Epidermal melanocyte (primary cell): Measurements from ENCODE around the gene BCR.
"Not testable (repeated sequence)": the region's sequence is repeated elsewhere in the genome, so short reads cannot be mapped to it uniquely, and the experiment has no call there.

Source experiments
- DNase-seq: peaks from one replicate; pipeline ENCODE4 v3.0.0; 2011; ENCODE audit warnings: low spot score; ENCODE audit not compliant: insufficient read length

The BCR gene

GRCh38 chr22:23310443-23311097 lies 130.3 kb downstream of the BCR start:
- DNase-seq, result not testable (repeated sequence)

DNA sequence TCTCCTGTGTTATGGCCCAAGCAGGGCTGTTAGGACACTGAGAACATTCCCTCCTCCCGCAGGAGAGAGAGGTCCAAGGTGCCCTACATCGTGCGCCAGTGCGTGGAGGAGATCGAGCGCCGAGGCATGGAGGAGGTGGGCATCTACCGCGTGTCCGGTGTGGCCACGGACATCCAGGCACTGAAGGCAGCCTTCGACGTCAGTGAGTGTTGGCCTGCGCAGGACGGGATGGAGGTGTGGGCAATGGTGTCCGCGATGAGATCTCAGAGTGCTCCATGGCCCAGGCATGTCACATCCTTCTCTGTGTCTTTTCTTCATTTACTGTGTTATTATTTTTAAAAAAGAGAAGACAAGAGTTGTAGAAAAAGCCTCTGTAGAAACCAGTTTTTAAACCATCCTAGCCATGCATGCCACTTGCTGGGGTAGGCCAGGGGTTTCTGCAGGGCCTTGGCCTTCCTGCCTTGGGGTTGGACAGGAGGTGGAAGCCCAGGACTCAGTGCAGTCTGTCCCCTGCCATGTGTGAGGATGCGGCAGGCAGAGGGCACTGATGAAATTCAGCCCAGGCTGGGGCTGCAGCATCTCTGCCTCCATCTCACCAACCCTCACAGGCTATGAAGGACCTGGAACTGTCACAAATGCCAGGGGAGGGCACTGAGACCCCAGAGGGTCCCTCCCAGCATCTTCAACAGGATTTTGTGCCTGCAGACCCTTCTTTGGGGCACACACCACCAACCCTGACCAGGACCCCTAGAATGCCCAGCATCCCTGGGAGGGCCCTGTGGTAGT lies 131.5 kb downstream of the BCR start:
- not testable (repeated sequence) for DNase-seq

DNA sequence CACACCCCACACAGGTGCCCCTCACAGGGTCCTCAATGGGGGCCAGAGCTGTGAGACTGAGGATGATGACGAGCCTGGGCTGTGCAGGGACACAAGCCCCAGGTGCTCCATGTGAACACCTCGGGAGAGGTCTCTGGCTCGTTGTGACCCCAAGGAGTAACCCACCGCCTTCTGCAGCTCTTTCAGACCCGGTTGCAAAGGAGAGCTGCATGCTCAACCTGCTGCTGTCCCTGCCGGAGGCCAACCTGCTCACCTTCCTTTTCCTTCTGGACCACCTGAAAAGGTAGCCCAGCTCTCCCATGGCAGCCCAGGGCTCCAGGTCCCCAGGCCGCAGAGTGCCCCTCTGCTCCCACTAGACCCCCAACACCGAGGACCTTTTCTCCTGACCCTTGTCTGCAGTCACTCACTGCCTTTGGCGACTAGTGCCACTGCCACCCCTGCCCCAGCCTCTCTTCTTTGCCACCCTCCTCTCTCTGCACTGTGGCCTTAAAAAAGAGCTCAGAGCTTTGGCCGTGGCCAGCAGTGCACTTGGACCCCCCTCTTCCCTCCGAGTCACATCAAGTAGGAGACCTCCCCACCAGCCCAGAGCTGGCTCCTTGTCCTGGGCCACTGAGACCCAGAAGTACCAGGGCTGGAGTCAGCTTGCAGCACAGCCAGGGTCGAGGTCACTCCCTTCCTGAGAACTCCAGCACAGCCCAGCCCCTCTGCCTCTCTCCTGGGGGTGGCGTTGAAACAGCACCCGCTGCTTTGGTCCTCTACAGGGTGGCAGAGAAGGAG lies 133.7 kb downstream of the BCR start:
- DNase-seq, result no peak

DNA sequence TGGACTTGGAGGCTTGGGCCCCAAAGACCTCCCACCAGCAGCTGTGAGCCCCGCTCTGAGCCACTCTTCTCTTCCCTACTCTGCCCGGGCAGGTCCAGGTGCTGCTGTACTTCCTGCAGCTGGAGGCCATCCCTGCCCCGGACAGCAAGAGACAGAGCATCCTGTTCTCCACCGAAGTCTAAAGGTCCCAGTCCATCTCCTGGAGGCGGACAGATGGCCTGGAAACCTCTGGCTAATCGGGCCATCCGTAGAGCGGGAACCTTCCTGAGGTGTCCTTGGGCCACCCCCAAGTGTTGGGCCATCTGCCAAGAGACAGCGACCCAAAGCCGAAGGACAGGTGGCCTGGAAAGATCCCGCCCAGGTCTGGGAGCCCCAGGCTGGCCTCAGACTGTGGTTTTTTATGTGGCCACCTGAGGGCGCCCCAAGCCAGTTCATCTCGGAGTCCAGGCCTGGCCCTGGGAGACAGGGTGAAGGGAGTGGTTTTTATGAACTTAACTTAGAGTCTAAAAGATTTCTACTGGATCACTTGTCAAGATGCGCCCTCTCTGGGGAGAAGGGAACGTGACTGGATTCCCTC lies 135.1 kb downstream of the BCR start:
- peak; percentile 55 for DNase-seq

- DNase-seq, result not testable (repeated sequence)
These were observed 136.3 kb downstream of the BCR start for GRCh38 chr22:23316596-23316995.

GRCh38 chr22:23318316-23318715 lies 138.0 kb downstream of the BCR start:
- DNase-seq, result not testable (repeated sequence)

DNA sequence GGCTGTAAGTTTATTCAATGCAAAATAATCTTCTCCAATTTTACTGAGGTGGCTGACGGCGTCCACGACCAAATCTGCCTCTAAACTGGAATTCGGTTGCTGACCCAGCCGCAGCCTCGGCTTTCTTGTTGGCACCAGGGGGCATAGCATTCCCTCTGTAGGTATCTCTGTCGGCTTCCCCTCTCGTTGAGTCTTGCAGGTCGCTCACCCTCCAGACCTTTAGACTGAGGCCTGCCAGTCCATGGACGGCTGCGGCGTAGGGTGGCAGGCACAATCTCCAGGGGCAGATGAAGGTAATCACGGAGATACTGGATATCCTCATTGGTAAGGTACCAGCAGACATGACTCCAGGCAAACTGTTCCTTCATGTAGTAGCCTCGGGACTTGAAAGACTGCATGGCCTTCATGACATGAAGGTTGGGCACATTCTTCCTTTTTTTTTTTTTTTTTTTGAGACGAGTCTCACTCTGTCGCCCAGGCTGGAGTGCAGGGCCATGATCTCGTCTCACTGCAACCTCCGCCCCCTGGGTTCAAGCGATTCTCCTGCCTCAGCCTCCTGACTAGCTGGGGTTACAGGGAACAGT lies 142.3 kb downstream of the BCR start:
- not testable (repeated sequence) for DNase-seq

GRCh38 chr22:23323960-23324688 lies 143.8 kb downstream of the BCR start:
- DNase-seq, result not testable (repeated sequence)

DNA sequence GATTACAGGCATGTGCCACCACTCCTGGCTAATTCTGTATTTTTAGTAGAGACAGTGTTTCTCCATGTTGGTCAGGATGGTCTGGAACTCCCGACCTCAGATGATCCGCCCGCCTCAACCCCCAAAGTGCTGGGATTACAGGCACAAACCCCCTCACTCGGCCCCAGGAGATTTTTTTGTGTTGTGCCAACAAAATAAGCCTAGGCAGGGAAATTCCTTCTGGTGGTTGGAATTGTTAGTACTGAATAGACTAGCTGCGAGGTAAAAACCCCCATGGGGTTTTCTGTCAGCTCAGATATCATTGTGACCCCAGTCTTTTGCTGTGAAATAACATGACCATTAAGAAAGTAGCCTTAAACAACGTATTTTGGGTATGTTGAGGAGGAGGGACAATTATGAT lies 144.9 kb downstream of the BCR start:
- DNase-seq, result no peak

- DNase-seq, result not testable (repeated sequence)
These were observed 153.5 kb downstream of the BCR start for GRCh38 chr22:23333822-23334221.

- DNase-seq, result not testable (repeated sequence)
These were observed 157.4 kb downstream of the BCR start for GRCh38 chr22:23337672-23338071.

GRCh38 chr22:23341942-23342695 lies 161.8 kb downstream of the BCR start:
- not testable (repeated sequence) for DNase-seq

- no peak for DNase-seq
These were observed 171.0 kb downstream of the BCR start for GRCh38 chr22:23351321-23351720.

DNA sequence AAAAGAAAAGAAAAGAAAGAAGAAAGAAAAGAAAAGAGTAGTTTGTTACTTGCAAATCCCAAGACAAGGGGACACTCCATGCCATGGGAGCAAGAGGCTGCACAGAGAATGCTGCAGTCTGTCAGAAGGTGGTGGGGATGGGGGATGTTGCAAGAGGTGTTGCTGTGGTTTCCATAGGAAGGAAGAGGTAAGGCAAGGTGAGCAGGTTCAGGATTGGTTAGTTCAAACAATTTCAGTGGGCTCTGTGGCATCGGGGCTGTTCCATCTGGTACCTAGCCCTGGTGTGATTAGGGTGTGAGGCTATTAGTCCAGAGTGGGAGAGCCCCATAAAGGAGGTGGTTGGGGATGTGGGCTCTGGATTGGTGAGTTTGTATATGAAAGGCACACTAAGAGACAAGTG lies 172.7 kb downstream of the BCR start:
- DNase-seq, result no peak

- no peak for DNase-seq
These were observed 173.4 kb downstream of the BCR start for GRCh38 chr22:23353696-23354095.

- DNase-seq, result no peak
These were observed 175.8 kb downstream of the BCR start for GRCh38 chr22:23356094-23356493.

GRCh38 chr22:23357053-23357452 lies 176.7 kb downstream of the BCR start:
- no peak for DNase-seq

GRCh38 chr22:23359583-23360123 lies 179.3 kb downstream of the BCR start:
- no peak for DNase-seq

DNA sequence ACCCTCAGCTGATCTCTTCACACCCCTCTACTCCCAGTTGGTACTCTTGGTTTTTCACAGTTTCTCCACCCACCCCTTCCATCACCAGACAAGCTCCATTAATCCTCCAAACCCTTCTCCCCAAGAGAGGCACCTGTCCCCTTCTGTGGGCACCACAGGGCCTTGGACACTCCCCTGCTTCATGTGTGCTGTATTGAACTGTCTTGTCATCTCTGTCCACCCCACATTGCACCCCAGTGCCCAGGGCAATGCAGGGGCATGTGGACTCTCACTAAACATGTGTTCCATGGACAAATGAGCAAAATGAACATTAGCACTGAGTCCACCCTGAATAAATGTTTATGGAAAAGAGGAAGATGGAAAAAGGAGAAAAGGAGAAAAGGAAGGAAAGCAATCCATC lies 181.4 kb downstream of the BCR start:
- DNase-seq, result no peak

GRCh38 chr22:23363683-23364082 lies 183.4 kb downstream of the BCR start:
- DNase-seq, result no peak
